Measurements from ENCODE around the gene TMEM232.

Gene TMEM232

GRCh38 chr5:110611817-110612216, 114.7 kb downstream of the TMEM232 start:
- no peak for TF ChIP-seq CTCF (IDR thresholded peaks at IDR 0.05)
- Histone ChIP-seq H3K4me2 (ENCODE audit: low read length) (no peak overlapping the region), H2AFZ (no peak overlapping the region), H3K79me2 (no peaks in the 10 kb centered on the region), H3K9ac (no peak overlapping the region), H3K27me3 (ENCODE audit: control insufficient read depth, insufficient read depth, low read length) (no peaks in the 10 kb centered on the region), H3K36me3 (ENCODE audit: control insufficient read depth, insufficient read depth, low read length) (no peaks in the 10 kb centered on the region), H3K4me3 (ENCODE audit: low read depth, low read length) (no peak overlapping the region), H3K4me1 (no peaks in the 10 kb centered on the region), H3K9me3 (ENCODE audit: control insufficient read depth, low read length) (no peaks in the 10 kb centered on the region), H3K27ac (no peak overlapping the region)

DNA sequence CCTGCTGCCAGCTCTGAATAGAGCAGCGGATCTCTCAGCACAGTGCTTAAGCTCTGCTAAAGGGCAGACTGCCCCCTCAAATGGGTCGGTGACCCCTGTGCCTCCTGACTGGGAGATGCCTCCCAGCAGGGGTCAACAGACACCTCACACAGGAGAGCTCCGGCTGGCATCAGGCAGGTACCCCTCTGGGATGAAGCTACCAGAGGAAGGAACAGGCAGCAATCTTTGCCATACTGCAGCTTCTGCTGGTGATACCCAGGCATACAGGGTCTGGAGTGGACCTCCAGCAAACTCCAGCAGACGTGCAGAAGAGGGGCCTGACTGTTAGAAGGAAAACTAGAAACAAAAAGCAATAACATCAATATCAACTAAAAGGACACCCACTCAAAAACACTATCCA, 131.6 kb downstream of the TMEM232 start:
- H3K9ac ChIP-seq: no peak overlapping the region
- TF ChIP-seq CTCF (IDR thresholded peaks at IDR 0.05): no peak
- H3K9me3 ChIP-seq (ENCODE audit: control insufficient read depth, low read length): no peaks in the 10 kb centered on the region
- H2AFZ ChIP-seq: no peak overlapping the region
- no peak overlapping the region for H3K27ac ChIP-seq
- H3K4me3 ChIP-seq (ENCODE audit: low read depth, low read length): no peak overlapping the region
- no peak overlapping the region for H3K4me2 ChIP-seq (ENCODE audit: low read length)
- no peaks in the 10 kb centered on the region for H3K4me1 ChIP-seq
- no peaks in the 10 kb centered on the region for H3K27me3 ChIP-seq (ENCODE audit: control insufficient read depth, insufficient read depth, low read length)
- no peaks in the 10 kb centered on the region for H3K36me3 ChIP-seq (ENCODE audit: control insufficient read depth, insufficient read depth, low read length)
- no peaks in the 10 kb centered on the region for H3K79me2 ChIP-seq

DNA sequence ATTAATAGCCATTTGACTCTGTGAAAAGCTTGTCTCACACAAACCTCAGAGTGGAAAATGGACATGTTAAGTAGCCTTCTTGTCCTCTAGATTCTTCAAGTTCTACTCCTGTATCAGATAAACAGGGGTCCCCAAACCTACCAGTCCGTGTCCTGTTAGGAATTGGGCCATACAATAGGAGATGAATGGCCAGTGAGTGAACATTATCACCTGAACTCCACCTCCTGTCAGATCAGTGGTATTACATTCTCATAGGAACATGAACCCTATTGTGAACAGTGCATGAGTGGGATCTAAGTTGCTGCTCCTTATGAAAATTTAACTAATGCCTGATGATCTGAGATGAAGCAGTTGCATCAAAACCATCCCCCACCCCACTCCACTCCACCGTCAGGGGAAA, 136.3 kb downstream of the TMEM232 start:
- no peak overlapping the region for H3K4me2 ChIP-seq (ENCODE audit: low read length)
- no peaks in the 10 kb centered on the region for H3K4me1 ChIP-seq
- H3K79me2 ChIP-seq: no peaks in the 10 kb centered on the region
- H3K27me3 ChIP-seq (ENCODE audit: control insufficient read depth, insufficient read depth, low read length): no peaks in the 10 kb centered on the region
- H3K27ac ChIP-seq: no peak overlapping the region
- H3K9ac ChIP-seq: no peak overlapping the region
- H2AFZ ChIP-seq: no peak overlapping the region
- TF ChIP-seq CTCF (IDR thresholded peaks at IDR 0.05): no peak
- no peaks in the 10 kb centered on the region for H3K36me3 ChIP-seq (ENCODE audit: control insufficient read depth, insufficient read depth, low read length)
- no peaks in the 10 kb centered on the region for H3K9me3 ChIP-seq (ENCODE audit: control insufficient read depth, low read length)
- H3K4me3 ChIP-seq (ENCODE audit: low read depth, low read length): no peak overlapping the region

GRCh38 chr5:110588286-110588980, 138.0 kb downstream of the TMEM232 start:
- no peaks in the 10 kb centered on the region for H3K36me3 ChIP-seq (ENCODE audit: control insufficient read depth, insufficient read depth, low read length)
- H3K4me3 ChIP-seq (ENCODE audit: low read depth, low read length): no peak overlapping the region
- no peak overlapping the region for H3K9ac ChIP-seq
- H3K9me3 ChIP-seq (ENCODE audit: control insufficient read depth, low read length): no peaks in the 10 kb centered on the region
- H3K27ac ChIP-seq: no peak overlapping the region
- H3K4me1 ChIP-seq: no peaks in the 10 kb centered on the region
- H3K27me3 ChIP-seq (ENCODE audit: control insufficient read depth, insufficient read depth, low read length): no peaks in the 10 kb centered on the region
- H3K4me2 ChIP-seq (ENCODE audit: low read length): no peak overlapping the region
- no peak for TF ChIP-seq CTCF (IDR thresholded peaks at IDR 0.05)
- no peaks in the 10 kb centered on the region for H3K79me2 ChIP-seq
- no peak overlapping the region for H2AFZ ChIP-seq

- no peaks in the 10 kb centered on the region for H3K36me3 ChIP-seq (ENCODE audit: control insufficient read depth, insufficient read depth, low read length)
- H2AFZ ChIP-seq: no peak overlapping the region
- no peak overlapping the region for H3K27ac ChIP-seq
- no peak overlapping the region for H3K4me3 ChIP-seq (ENCODE audit: low read depth, low read length)
- H3K4me2 ChIP-seq (ENCODE audit: low read length): no peak overlapping the region
- H3K79me2 ChIP-seq: no peaks in the 10 kb centered on the region
- no peaks in the 10 kb centered on the region for H3K9me3 ChIP-seq (ENCODE audit: control insufficient read depth, low read length)
- no peak overlapping the region for H3K9ac ChIP-seq
- no peak for TF ChIP-seq CTCF (IDR thresholded peaks at IDR 0.05)
- H3K4me1 ChIP-seq: no peaks in the 10 kb centered on the region
- H3K27me3 ChIP-seq (ENCODE audit: control insufficient read depth, insufficient read depth, low read length): no peaks in the 10 kb centered on the region
These were observed 145.8 kb downstream of the TMEM232 start for GRCh38 chr5:110580625-110581024.
